OCI-M2 (cell line): Measurements from ENCODE around the gene SH3BP4.

Experiments
- DNase-seq: peaks from one replicate; lab custom pipeline; 2025; ENCODE audit not compliant: unreplicated experiment; lab: John Stamatoyannopoulos, UW

Gene SH3BP4

GRCh38 chr2:234951664-234952269 is at the start of gene SH3BP4:
TSS of gene SH3BP4 (plus strand) at chr2:234952017. CDS start at chr2:235035003, 82,986 bp downstream.
- DNase-seq = no peak

GRCh38 chr2:234904785-234905184 is 47.0 kb upstream of the SH3BP4 start:
- DNase-seq = no peak

GRCh38 chr2:234905547-234906265 is 46.1 kb upstream of the SH3BP4 start:
- no peak for DNase-seq

DNA sequence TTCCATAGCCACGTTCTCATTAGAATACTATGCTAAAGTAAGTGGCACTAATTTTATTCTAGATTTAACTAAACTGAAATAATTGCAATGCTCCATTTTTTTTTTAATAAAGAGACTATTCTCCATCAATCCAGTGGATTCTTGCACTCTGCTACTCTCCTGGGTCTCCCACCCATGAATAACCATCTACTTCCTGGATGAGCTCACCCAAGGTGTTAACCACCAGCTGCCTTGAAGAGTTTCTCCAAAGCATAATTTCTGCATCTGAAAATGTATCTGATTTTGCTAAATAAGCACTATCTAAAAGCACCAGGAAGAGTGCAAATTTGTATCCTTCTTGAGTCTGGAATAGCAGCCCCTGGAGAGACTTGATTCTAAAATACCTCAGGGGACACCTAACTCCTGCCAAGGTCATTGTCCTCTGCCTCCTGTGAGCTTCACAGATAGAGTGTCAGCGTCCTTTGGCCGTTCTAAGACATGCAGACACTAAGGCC is 41.6 kb upstream of the SH3BP4 start:
- no peak for DNase-seq

DNA sequence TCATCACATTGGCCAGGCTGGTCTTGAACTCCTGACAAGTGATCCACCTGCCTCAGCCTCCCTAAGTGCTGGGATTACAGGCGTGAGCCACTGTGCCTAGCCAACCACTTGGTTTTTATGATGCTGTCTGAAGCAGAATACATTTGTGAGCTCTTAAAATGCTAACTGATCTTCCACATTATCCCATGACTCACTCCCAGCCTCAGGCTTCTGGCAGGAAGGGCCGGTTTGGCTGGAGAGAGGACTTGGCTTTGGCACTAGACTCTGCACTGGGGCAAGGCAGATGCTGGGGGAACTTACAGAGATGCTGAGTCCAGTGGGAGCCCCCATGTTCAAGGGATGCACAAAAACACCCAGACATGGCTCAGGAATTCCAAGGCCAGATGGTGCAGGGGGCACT is 40.5 kb upstream of the SH3BP4 start:
- no peak for DNase-seq

DNA sequence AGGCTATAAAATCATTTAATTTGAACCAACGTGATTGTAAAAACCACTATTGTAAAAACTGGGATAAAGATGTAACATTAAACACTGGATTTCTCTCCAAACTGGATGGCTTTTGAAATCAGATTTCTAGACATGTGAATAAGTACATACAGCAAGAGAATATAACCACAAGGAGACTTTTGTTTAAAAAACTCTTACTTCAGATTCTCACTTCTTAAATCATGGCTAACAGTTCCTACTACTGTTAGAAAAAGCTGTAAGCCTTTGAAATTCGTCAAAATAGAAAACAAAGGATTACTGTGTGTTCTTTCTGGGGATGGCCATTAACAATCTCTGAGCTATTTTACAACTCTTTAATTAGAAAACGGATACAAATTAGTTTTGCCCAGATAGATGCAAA is 39.4 kb upstream of the SH3BP4 start:
- DNase-seq = no peak

- no peak for DNase-seq
Observed at GRCh38 chr2:234913208-234913626, 38.6 kb upstream of the SH3BP4 start.

GRCh38 chr2:234914371-234915154 is 37.3 kb upstream of the SH3BP4 start:
- no peak for DNase-seq

- no peak for DNase-seq
Observed at GRCh38 chr2:234916674-234917073, 35.1 kb upstream of the SH3BP4 start.

DNA sequence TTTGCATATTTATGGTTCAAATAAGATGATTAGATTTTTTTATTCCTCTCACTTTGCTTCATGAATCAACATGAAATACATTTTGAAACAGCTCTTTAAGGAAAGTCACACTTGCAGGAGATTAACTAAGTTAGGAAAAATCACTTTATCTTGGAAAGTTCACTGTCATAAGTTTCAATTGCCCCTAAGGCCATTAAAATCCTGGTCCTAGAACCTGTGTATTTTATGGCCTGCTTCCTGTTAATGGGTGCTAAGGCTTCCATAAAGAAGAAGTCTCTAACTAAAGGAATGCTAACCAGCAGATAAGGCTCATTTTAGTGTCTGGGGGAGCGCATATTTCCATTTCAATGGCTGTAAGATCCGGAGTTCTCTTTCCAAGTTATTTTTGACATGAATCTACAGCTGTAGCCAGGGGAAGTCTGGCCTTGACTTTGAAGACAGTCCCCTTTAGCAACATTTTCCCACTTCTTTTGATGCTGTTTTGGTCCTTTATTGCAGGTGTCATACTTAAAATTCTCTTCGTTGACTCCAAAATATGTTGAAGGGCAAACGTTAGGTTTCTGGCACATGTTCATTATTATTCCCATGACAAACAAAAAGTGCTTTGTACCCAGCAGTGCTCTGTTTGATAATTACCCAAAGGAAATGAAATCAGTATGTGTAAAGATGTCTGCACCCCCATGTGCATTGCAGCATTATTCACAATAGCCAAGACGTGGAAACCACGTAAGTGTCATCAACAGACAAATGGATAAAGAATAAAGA is 34.4 kb upstream of the SH3BP4 start:
- no peak for DNase-seq

GRCh38 chr2:234919711-234920110 is 32.1 kb upstream of the SH3BP4 start:
- no peak for DNase-seq

DNA sequence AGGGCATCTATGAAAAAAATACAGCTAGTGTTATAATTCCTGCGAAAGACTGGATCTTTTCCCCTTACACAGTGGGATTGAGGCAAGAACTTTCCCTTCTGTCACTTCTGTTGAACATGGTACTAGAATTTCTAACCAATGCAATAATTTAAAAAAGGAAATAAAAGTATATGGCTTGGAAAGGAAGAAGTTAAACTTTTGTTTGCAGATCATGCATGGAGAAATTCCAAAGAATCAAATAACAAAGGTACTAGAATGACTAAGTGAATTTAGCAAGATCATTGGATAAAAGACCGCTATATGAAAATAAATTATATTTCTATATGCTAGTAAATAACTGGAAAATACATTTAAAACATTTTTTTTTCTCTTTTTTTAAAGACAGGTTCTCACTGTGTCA is 31.0 kb upstream of the SH3BP4 start:
- DNase-seq = no peak

DNA sequence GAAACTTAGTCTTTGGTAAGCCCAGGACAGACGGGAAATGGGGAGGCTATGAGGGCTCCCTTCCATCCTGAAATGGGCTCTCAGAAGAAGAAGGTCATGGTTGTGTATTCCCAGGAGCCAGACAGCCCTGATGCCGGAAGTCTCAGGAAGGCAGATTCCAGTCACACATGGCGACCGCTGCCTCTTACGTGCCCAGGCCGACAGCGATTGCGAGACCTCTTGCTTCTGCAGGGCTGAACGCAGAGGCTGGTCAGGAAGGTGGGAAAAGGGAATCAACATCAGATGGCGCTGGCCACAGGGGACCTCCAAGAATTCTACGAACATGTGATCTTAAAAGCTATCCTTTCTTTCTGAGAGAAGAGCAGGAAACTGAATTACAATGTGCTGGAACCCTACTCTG is 22.8 kb upstream of the SH3BP4 start:
- no peak for DNase-seq

DNA sequence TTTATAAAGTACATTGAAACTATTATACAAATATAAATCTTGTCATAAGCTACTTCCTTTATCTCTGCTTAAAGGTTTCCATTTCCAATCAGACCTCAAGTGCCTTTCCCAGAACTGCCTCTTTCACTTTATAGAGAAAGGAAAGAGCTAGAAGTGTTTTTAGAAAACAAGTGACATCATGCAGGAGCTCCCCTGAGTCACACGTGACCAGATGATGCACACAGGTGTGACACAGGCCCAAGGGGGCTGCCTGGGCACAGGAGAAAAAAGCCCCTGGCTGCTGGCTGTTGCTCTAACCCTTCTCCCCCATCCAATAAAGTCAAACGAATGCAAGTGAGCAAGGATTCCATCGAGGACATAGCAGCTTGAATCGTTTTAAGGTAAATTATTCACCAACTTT is 21.4 kb upstream of the SH3BP4 start:
- DNase-seq = no peak

DNA sequence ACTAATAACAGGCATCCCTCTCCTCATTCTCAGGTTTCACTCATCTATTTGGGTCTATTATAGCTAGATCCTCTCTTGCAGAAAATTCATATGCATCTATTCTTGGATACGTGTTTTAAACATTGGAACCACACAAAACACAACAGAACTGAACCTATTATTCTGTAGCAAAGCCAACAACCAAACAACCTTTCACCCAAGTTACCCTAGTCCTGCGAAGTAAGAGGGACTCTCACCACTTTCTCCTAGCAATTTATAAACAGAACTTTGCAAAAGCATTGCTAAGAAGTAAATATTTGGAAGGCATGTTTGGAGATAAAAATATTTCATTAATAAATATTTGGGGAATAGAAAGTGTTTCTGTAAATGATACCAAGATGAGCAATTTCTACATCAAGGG is 20.4 kb upstream of the SH3BP4 start:
- no peak for DNase-seq

- DNase-seq = no peak
Observed at GRCh38 chr2:234932591-234933168, 19.1 kb upstream of the SH3BP4 start.

DNA sequence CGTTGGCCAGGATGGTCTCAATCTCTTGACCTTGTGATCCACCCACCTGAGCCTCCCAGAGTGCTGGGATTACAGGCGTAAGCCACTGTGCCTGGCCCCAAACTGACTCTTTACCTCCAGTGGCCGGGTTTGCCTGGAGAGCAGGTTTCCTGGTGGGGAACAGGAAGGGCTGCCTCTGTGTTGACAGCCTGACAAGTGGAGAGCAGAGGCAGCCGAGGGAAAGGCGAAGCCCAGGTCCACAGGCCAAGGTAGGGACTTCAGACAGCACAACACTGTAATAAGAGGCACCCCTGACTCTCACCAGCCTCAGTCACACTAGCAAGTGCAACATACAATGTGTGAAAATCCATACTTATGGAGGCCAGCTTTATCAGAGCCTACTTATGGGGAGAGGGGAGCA is 16.5 kb upstream of the SH3BP4 start:
- no peak for DNase-seq

- DNase-seq = no peak
Observed at GRCh38 chr2:234939576-234939975, 12.2 kb upstream of the SH3BP4 start.

DNA sequence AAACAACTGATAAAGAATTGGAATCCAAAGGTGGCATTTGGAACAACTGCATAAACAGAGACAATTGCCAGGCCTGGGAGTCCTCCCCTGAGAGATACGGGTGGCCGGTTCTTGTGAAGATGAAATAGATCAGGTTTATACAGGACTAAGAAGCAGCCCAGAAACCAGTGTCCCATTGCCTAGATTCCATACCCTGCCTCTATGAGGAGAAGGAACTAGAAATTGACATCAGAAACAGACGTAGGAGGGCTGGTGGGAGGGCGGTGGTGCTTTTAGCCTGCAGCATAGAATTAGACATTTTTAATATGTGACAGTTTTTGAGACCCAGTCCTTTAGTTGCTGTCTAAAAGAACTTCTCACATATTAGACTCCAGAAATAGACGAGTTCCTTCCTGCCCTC is 11.8 kb upstream of the SH3BP4 start:
- DNase-seq = no peak

GRCh38 chr2:234940527-234940926 is 11.3 kb upstream of the SH3BP4 start:
- DNase-seq = no peak

GRCh38 chr2:234945339-234945873 is 6.4 kb upstream of the SH3BP4 start:
- DNase-seq = no peak
